ENCODE measurements around the gene FAM83F.

DNA sequence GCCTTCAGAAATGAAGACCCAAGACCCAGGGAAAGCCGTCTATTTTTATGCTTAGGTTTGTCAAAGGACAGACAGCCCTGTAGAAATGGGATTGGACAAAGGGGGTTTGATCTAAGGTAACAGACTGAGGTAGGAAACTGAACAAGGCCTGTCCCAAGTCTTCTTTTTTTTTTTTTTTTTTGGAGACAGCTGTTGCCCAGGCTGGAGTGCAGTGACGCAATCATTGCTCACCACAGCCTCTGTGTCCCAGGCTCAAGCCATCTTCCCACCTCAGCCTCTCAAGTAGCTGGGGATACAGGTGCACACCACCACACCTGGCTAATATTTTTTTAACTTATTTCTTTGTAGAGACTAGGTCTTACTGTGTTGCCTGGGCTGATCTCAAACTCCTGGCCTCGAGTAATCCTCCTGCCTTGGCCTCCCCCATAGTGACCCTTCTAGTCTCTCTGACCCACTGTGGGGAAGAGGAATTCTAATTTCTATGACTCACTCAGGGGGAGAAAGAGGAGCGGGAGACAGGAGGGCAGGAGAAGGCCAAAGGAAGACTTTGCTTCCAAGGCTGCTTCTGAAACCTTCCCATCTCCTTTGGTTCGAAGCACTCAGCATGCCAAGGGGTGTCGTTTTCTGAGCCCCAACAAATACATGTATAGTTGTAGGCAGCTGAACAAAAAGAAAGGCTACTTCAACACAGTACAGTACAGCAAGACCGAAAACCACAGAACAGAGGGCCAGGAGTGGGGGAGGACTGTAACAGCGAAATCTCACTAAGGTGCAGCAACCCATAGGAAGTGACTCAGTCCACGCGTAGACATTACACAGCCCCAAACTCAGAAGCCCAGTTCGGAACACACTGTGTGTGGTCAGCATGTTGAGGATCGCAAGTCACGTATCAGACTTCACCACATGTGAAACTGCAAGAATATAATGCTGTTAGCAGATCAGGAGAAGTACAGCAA lies 33.7 kb upstream of the FAM83F start:
- no peak for TF ChIP-seq CTCF (IDR thresholded peaks at IDR 0.05; ENCODE audit: insufficient read depth, low read length, poor library complexity, severe bottlenecking)
- TF ChIP-seq EZH2phosphoT487 (conservative IDR thresholded peaks at IDR 0.05; ENCODE audit: low read length) = no peak
